Superior temporal gyrus (tissue), 1 donor: ENCODE data around the gene KRTAP10-2.
"Not testable (repeated sequence)": the region's sequence is repeated elsewhere in the genome, so short reads cannot be mapped to it uniquely, and the experiment has no call there.

Source experiments
- DNase-seq: peaks from one replicate; pipeline ENCODE4 v3.0.0-alpha.2; 2016; ENCODE audit errors: extremely low spot score

KRTAP10-2 gene

DNA sequence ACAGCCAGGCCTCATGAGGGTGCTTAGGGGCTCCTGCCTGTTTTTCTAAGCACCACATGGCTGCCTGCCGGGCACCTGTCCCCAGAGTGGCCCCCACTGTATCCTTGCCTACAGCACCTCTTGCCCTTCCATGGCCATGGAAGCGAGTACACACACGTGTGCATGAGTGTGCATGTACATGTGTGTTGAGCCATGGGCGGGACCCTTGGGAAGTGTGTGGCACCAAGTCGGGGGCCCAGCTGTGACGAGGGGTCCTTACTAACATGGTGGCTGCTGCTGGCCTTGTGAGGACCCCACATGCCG, 37.1 kb downstream of the KRTAP10-2 start:
- DNase-seq, result no peak

DNA sequence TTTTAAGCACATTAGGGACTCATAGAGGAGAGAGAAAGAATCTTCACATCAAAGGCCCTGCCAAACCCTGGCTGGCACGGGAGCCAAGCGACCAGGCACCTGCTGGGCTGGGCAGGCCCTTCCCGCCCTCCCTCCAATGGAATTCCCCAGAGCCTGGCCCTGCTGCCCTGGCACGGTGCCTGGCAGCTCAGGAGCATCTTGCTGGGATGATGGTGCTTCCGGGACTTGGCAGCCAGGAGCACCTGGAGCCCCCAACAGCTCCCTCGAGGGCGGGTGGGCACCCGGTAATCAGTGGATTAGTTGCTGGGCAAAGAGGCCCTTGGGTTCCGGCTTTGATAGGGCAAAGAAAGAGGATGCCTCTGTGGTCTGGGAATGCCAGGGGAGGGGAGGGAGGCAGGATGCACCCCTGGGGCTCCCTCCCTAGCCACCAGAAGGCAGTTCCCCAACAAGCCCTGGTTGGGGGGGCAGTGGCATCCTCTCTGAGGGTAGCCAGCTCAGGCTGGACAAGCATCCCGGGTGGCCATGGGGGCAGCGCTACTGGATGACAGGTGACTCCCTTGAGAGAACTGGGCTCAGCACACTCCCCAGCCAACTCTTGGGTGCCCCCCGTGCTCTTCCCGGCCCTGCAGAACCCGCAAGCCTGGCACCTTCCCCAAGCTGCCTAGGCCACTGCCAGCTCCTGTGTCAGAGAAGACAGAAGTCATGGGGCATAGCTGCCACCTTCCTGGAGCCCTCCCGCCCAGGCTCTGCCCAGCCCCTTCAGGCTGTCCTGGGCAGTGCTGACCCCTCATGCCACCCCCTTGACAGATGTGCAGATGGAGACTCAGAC, 37.7 kb downstream of the KRTAP10-2 start:
- DNase-seq, result no peak

DNA sequence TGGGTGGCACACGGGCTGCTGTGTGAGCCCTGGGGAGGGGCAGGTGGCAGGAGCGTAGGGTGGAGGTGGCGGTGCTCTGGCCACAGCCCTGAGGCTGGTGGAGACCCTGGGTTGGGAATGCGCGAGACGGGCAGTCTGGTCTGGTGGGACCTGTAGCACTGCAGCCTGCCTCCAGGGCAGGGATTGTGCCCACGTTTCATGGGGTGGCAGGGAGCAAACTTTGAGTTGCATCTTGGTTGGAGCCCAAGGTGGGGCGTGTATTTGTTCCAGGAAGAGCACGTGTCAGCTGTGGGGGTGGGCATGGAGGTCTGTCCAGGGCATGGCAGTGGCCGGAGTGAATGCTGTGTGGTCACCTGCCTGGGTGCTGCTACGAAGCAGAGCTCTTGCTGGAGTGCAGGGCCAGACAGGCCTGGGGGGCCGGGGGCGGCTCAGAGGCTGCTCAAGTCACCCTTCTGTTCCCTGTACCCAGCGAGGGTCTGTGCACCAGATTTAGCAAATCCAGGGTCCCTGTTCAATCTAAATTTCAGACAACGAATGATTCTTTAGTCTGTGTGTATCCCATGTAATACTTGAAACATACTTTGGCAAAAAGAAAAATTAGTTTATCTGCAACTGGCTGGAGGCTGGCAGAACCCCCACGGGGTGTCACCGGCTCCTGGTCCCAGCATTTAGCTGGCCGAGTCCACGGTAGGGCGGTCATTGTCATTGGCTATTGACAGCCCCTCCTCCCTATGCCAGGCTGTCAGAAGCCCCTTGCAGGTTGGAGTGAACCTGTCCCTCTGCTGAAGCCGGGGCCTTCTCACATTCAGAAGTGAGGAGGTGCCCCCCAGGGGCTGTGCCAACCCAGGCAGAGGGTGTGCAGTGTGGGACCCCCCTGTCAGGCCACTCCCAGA, 38.6 kb downstream of the KRTAP10-2 start:
- DNase-seq, result no peak

DNA sequence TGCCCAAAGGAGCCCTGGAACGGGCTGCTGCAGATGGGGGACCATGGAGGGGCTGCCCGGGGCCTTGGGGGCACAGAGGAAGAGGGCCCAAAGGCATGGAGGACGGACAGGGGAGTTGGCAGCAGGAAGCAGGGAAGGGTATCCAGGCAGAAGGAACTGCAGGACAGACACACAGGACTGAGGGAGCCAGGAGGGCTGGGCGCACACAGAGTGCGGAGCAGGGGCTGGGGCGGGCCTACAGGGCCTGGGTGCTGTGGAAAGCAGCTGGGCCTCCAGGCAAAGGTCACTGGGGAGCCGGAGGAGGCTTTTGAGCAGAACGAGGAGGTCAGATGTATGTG, 39.4 kb downstream of the KRTAP10-2 start:
- DNase-seq, result no peak

DNA sequence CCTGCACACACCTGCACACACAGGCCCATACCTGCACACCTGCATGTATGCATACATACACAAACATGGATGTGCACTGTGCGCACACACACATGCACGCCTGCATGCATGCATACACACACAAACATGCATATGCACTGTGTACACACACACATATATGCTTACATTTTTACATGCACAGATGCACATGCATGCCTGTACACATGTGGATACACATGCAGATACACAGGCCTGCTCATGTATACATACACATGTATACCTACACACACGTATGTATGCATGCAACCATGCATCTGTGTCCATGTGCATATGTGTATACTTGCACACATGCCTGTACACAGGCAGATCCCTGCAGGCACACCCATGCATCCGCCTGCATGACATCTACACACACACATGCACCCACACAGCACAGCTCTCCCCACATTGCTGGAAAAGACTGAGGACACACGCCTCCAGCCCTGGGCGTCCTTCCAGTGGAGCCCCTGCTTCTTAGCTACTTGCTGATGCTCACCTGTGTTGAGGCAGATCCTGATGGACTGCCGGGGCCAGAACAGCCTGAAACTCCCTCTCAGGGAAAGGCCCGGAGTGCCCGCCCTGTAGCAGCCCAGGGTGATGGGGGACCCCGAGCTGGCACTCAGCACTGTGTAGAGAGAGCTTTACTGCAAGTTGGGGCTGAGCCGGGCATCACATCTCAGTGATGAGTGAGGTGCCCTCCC, 39.9 kb downstream of the KRTAP10-2 start:
- peak; percentile 12 for DNase-seq

DNA sequence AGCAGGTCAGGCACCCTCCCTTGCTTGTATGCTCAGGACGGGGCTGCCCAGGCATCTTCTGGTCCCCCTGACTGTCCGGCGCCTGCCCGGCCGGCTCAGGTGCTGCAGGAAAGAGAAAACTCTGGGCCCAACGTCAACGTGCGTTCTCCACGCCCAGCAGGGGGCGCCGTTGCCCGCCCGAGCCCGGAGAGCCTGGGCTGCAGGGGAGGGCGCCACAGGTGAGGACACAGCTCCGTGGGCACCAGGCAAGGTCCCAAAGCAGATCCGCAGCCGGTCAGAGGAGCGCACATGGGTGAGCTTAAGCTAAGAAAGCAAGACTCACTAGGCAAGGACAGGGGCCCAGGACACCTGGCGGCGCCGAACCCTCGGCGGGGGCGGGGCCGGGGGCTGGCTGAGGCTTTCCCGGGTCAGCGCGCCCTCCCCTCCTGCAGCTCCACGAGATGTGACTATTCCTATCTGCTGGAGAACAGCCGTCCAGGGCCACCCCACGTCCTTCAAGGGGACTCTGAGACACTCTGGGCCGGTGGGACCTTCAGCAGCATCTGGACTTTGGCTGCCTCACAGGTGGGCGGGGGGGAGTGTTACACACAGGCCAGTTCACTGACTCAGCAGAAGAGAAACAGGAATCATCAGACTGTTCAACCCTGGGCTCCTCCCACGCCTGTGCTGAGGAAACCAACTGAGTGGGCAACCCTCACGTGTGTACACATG, 40.6 kb downstream of the KRTAP10-2 start:
- no peak for DNase-seq

DNA sequence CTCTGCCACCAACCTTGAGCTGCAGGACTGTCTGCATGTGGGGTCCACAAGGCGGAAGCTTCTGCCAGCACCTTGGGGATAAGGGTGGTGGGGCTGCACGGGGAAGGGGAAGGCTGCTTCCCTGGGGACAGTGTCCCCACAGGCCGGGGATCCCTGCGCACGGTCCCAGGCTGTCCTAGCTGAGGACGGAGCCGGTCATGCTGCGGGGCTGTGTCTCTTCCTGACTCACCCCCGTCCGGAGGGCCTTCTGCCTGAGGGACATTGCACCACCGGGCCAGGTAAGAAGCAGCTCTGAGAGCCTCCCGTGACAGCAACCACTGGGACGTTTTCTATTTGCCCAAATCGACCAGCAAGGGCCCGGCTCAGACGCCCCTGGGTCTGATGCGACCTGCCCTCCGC, 41.2 kb downstream of the KRTAP10-2 start:
- no peak for DNase-seq

DNA sequence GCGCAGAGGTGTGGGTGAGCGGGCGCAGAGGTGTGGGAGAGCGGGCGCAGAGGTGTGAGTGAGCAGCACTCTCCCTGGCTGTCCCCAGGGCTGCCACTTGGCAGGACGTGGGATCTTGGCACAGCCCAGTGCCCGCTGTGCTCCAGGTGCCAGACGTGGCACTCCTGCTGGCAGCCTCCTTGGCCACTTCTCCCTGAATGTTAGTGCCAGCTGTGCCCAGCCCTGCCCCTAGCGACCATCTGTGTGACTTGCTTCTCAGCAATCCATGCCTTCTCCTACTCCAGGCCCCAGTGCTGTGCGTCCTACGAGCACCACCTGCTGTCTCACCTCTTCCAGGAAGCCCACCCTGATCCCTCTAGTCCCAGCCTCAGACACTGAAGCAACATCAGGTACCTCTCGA, 41.8 kb downstream of the KRTAP10-2 start:
- peak; percentile 12 for DNase-seq

DNA sequence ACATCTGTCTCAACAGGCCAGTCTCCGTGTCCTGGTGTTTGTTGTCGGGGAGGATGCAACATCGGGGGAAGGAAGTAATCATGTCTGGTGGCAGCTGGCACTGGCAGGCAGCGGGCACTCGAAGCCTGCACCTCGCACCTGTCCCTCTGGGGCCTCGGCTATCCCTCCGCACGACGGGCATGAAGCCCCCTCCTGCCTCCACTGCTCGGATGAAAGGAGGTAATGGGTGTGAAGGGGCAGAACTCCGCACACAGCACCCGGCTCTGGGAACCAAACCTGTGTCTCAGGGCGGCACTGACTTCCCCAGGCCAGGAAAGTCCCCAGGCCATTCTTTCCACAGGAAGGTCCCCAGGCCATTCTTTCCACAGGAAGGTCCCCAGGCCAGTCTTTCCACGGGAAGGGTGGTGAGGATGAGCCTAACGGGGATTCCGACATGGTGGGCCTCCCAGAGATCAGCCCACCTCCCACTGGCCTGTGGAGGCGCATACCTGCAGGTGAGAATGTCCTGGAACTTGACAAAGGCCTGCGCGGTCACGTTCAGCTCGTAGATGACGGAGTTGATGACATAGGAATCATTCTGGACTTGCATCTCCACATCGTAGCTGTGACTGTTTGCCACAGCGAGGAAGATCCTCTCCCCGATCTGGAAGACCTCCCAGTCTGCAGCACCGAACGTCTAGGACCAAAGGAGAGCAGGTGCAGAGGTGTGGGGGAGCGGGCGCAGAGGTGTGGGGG, 42.4 kb downstream of the KRTAP10-2 start:
- DNase-seq, result no peak

DNA sequence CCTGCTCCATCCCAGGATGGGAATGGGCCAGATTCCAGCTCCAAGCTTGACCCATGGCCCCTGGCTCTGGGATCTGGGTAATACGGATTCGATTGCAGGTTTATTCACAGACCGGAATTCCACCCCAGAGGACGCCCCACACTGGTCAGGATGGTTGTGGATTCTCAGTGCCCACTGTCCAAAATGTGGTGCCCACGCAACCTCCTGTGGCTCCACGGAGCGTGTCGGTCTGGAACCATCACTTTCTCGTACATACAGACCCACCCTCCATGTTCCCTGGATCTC, 42.9 kb downstream of the KRTAP10-2 start:
- DNase-seq, result no peak

DNA sequence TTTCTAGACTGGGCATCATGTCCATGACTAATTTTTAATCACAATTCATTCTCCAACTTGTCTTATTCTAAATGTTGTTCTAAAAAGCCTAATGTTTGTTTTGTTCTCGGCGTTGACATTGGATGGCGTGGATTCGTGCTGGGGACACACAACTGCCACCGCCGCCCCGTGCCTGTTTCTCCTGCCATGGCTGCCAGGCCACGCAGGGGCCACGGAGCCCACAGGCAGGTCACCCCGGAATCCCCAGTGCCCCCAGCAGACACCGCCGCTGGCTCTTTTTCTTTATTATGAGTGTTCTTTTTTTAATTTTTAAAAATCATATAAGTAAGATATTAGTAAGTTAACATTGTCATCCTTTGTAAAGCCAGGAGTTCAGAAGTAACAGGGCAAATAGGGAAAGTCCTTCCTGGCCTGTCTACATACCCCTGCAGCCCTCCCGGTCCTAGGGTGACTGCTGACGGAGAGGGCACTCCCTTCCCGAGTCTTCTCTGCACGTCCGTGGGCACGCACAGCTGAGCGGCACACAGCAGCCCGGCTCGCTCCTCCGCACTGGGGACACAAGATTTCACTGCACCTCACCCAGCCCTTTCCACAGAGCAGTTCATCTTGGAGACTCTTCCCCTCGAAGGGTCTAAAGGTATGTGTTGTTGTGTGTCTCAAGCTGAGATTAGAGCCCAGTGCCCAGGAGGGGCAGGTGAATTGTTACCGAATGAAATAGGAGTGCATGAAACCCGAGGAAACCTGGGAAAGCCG, 43.5 kb downstream of the KRTAP10-2 start:
- DNase-seq, result no peak

DNA sequence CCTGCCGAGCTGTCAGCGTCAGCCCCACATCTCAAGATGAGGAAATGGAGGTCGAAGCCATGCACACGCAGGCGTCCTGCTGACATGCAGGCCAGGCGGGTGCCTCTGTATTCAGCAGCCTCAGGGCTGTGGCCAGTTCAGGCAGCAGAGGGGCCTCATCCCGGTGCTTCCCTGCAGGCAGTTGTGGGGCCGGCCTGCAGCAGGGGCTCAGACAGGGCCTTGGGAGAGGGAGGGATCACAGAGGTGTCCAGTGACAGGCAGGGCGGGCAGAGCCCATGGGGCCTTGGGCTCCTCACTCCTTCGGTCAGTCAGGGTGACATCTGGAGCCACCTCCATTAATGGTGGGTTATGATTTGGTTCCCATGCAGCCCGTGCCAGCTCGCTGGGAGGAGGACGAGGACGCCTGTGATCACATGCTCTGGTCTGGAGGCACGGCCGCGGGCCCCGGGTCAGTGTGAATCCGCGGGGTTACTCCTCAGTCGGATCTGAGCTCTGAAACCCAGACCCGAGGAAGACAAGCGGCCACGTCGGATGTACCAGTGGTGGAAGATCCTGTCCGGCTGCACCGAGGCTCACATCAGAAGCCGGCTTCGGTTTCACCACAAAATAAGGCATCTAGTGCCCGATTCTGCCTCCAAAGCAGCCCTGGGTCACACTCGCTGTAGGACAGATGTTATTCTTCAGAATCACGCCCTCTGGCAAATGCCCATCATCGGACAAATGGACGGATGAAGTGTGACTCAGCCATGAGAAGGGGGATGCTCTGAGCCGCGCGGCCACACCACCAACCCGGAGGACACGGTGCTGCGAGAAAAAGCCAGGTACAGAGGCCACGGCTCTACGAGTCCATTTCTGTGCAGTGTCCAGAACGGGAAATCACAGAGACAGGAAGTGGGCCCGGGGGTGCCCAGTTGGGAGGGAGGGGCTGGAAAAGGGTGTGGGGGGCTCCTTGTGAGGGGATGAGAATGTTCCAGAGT, 44.7 kb downstream of the KRTAP10-2 start:
- DNase-seq, result no peak

DNA sequence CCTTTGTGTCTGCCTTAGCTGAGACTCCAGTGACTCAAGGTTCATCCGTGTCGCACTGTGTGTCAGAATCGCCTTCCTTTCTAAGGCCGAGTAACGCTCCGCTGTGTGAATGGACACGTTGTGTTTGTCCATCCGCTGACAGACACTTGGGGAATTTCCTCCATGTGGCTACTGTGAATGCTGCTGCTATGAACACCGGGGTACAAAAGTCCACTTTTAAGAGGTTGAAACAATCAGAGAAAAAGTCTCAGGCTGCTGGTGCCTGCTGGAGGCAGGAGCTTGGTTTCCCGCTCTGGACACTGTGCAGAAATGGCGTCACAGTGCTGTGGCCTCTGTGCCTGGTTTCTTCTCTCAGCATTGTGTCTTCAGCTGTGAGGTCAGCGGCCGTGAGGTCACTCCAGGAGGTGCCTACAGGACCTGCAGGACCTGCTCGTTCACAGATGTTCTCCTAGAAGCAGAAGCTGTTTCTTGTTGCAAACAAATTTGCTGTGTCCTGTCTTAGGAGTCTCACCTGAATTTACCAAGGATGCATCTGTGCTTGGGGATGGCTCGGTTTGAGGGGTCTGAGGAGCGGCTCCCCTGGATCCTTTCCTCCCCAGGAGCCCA, 45.5 kb downstream of the KRTAP10-2 start:
- no peak for DNase-seq

DNA sequence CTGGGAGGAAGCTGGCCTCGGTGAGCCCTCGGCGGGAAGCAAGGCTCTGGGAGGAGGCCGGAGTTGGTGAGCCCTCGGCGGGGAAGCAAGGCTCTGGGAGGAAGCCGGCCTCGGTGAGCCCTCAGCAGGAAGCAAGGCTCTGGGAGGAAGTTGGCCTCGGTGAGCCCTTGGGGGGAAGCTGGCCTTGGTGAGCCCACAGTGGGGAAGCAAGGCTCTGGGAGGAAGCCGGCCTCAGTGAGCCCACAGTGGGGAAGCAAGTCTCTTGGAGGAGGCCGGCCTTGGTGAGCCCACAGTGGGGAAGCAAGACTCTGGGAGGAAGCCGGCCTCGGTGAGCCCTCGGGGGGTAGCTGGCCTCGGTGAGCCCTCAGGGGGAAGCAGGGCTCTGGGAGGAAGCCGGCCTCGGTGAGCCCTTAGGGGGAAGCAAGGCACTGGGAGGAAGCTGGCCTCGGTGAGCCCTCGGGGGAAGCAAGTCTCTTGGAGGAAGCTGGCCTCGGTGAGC, 47.4 kb downstream of the KRTAP10-2 start:
- no peak for DNase-seq

DNA sequence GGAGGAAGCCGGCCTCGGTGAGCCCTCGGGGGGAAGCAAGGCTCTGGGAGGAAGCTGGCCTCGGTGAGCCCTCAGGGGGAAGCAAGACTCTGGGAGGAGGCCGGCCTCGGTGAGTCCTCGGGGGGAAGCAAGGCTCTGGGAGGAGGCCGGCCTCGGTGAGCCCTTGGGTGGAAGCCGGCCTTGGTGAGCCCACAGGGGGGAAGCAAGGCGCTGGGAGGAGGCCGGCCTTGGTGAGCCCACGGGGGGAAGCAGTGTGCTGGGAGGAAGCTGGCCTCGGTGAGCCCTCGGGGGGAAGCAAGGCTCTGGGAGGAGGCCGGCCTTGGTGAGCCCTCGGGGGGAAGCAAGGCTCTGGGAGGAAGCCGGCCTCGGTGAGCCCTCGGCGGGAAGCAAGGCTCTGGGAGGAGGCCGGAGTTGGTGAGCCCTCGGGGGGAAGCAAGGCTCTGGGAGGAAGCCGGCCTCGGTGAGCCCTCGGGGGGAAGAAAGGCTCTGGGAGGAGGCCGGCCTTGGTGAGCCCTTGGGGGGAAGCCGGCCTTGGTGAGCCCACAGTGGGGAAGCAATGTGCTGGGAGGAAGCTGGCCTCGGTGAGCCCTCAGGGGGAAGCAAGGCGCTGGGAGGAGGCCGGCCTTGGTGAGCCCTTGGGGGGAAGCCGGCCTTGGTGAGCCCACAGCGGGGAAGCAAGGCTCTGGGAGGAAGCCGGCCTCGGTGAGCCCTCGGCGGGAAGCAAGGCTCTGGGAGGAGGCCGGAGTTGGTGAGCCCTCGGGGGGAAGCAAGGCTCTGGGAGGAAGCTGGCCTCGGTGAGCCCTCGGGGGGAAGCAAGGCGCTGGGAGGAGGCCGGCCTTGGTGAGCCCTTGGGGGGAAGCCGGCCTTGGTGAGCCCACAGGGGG, 48.1 kb downstream of the KRTAP10-2 start:
- DNase-seq, result not testable (repeated sequence)

DNA sequence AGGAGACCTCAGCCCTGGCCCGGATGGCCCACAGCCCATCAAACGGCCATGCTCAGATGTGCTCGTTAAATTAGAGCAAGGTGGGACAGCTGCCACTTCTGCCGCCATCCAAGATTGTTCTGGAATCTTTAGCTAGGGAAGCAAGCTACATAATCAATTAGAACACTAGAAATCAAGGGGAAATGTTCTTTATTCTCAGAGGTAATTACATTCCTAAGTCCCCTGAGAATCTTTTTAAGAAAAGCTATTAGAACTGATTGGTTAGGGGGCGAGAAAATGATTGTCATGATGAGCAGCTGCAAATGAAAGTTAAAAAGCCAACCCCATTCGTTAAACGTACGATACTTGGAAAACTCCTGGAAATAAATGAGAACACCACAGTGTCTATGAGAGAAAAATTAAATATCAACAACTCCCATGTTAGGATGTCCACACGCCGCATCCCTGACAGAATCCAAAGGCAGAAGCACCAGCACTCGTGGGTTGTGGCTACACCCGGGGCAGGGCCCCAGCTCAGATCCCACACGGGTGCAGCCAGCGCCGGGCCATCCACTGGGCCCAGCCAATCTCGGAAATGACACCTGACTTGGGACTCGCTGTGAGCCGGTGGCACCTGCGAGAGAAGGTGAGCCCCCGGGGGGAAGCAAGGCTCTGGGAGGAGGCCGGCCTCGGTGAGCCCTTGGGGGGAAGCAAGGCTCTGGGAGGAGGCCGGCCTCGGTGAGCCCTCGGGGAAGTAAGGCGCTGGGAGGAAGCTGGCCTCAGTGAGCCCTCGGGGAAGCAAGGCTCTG, 48.9 kb downstream of the KRTAP10-2 start:
- DNase-seq, result no peak
